Renal cortex interstitium (tissue), 15 donors: ENCODE results near the gene COX14. TPM values are rescaled to one million over a fixed set of nuclear protein-coding genes. Genes with fewer than 3 reads are reported as not detected.

Experiments
- DNase-seq, 11 donors: peaks; one replicate each; pipeline ENCODE4 v3.0.0-alpha.2; 2013; ENCODE audit warnings: low read depth in 9 of 11, low spot score in 4 of 11; ENCODE audit errors: extremely low read depth in 1 of 11
- long read RNA-seq, 16 experiments: transcript quantifications; one replicate each; lab custom pipeline, GENCODE V29; 2026
- polyA plus RNA-seq, 3 donors: library from polyadenylated mRNA; unstranded; fragments of 120-200 nt; gene quantifications; one replicate each; pipeline ENCODE4 v1.2.1, GENCODE V29; 2013; ENCODE audit not compliant: insufficient read length in 3 of 3

The COX14 gene
- polyA plus RNA-seq = 10 to 100 TPM; 43.8 to 54.7 (median 52.8) TPM
- long read RNA-seq, donor 1, transcript COX14-203 (2 exons, 739 nt) = major isoform, 35 of 43 reads
- long read RNA-seq, donor 1, partial matches to known transcripts = 6 of 43 reads
- long read RNA-seq, donor 1, other reads (novel, unspliced or antisense) = 0 of 43 reads
- long read RNA-seq, donor 2, transcript COX14-203 (2 exons, 739 nt) = major isoform, 33 of 48 reads
- long read RNA-seq, donor 2, partial matches to known transcripts = 14 of 48 reads
- long read RNA-seq, donor 2, other reads (novel, unspliced or antisense) = 0 of 48 reads
- long read RNA-seq, donor 3, transcript COX14-203 (2 exons, 739 nt) = major isoform, 84 of 99 reads
- long read RNA-seq, donor 3, partial matches to known transcripts = 10 of 99 reads
- long read RNA-seq, donor 3, other reads (novel, unspliced or antisense) = 0 of 99 reads
- long read RNA-seq, donor 4, transcript COX14-203 (2 exons, 739 nt) = major isoform, 52 of 53 reads
- long read RNA-seq, donor 4, partial matches to known transcripts = 0 of 53 reads
- long read RNA-seq, donor 4, other reads (novel, unspliced or antisense) = 0 of 53 reads
- long read RNA-seq, donor 5 = 0 reads
- long read RNA-seq, donor 6, transcript COX14-203 (2 exons, 739 nt) = major isoform, 38 of 50 reads
- long read RNA-seq, donor 6, partial matches to known transcripts = 11 of 50 reads
- long read RNA-seq, donor 6, other reads (novel, unspliced or antisense) = 0 of 50 reads
- long read RNA-seq, donor 7, transcript COX14-203 (2 exons, 739 nt) = major isoform, 71 of 88 reads
- long read RNA-seq, donor 7, partial matches to known transcripts = 15 of 88 reads
- long read RNA-seq, donor 7, other reads (novel, unspliced or antisense) = 0 of 88 reads
- long read RNA-seq, donor 8, transcript COX14-203 (2 exons, 739 nt) = major isoform, 103 of 108 reads
- long read RNA-seq, donor 8, partial matches to known transcripts = 0 of 108 reads
- long read RNA-seq, donor 8, other reads (novel, unspliced or antisense) = 0 of 108 reads
- long read RNA-seq, donor 9, transcript COX14-203 (2 exons, 739 nt) = major isoform, 64 of 72 reads
- long read RNA-seq, donor 9, partial matches to known transcripts = 8 of 72 reads
- long read RNA-seq, donor 9, other reads (novel, unspliced or antisense) = 0 of 72 reads
- long read RNA-seq, donor 10, transcript COX14-203 (2 exons, 739 nt) = major isoform, 93 of 95 reads
- long read RNA-seq, donor 10, partial matches to known transcripts = 0 of 95 reads
- long read RNA-seq, donor 10, other reads (novel, unspliced or antisense) = 0 of 95 reads
- long read RNA-seq, donor 11, transcript COX14-203 (2 exons, 739 nt) = major isoform, 42 of 43 reads
- long read RNA-seq, donor 11, partial matches to known transcripts = 0 of 43 reads
- long read RNA-seq, donor 11, other reads (novel, unspliced or antisense) = 0 of 43 reads
- long read RNA-seq, donor 12, transcript COX14-203 (2 exons, 739 nt) = major isoform, 20 of 27 reads
- long read RNA-seq, donor 12, partial matches to known transcripts = 7 of 27 reads
- long read RNA-seq, donor 12, other reads (novel, unspliced or antisense) = 0 of 27 reads
- long read RNA-seq, donor 13 = 0 reads
- long read RNA-seq, donor 14, transcript COX14-203 (2 exons, 739 nt) = major isoform, 54 of 62 reads
- long read RNA-seq, donor 14, partial matches to known transcripts = 7 of 62 reads
- long read RNA-seq, donor 14, other reads (novel, unspliced or antisense) = 0 of 62 reads
- long read RNA-seq, donor 15, transcript COX14-203 (2 exons, 739 nt) = major isoform, 24 of 25 reads
- long read RNA-seq, donor 15, partial matches to known transcripts = 0 of 25 reads
- long read RNA-seq, donor 15, other reads (novel, unspliced or antisense) = 0 of 25 reads
- long read RNA-seq, donor 16, transcript COX14-203 (2 exons, 739 nt) = major isoform, 126 of 128 reads
- long read RNA-seq, donor 16, partial matches to known transcripts = 0 of 128 reads
- long read RNA-seq, donor 16, other reads (novel, unspliced or antisense) = 0 of 128 reads

- DNase-seq = peak; percentile 96 to 99 (median 99)
Measured at GRCh38 chr12:50111693-50112455, at the start of gene COX14. Gene COX14 (plus strand): TSS chr12:50112236. CDS start chr12:50120044, 7,808 bp downstream.

GRCh38 chr12:50062728-50063460 lies 49.1 kb upstream of the COX14 start:
- DNase-seq = no peak

GRCh38 chr12:50065726-50066310 lies 46.2 kb upstream of the COX14 start:
- no peak for DNase-seq

- DNase-seq = no peak
Measured at GRCh38 chr12:50066402-50066801, 45.6 kb upstream of the COX14 start.

- no peak for DNase-seq
Measured at GRCh38 chr12:50069069-50069468, 43.0 kb upstream of the COX14 start.

- DNase-seq = no peak
Measured at GRCh38 chr12:50069539-50069938, 42.5 kb upstream of the COX14 start.

- DNase-seq = peak in 8 of 11 donors; percentile 70 to 86 (median 78)
Measured at GRCh38 chr12:50070314-50071060, 41.5 kb upstream of the COX14 start.

GRCh38 chr12:50072198-50072907 lies 39.7 kb upstream of the COX14 start:
- DNase-seq = no peak

- DNase-seq = no peak
Measured at GRCh38 chr12:50073206-50073605, 38.8 kb upstream of the COX14 start.

GRCh38 chr12:50073712-50074111 lies 38.3 kb upstream of the COX14 start:
- no peak for DNase-seq

- DNase-seq = peak in 7 of 11 donors; percentile 64 to 80 (median 77)
Measured at GRCh38 chr12:50074936-50075807, 36.9 kb upstream of the COX14 start.

- DNase-seq = no peak
Measured at GRCh38 chr12:50075808-50076170, 36.2 kb upstream of the COX14 start.

GRCh38 chr12:50077099-50077498 lies 34.9 kb upstream of the COX14 start:
- no peak for DNase-seq

- no peak for DNase-seq
Measured at GRCh38 chr12:50078281-50078680, 33.8 kb upstream of the COX14 start.
